SIG-M5 (cell line): ENCODE data around the gene MOCS2.

Experiments
- DNase-seq: peaks from one replicate; lab custom pipeline; 2025; lab: John Stamatoyannopoulos, UW

The MOCS2 gene

GRCh38 chr5:53092242-53092641, 17.3 kb downstream of the MOCS2 start:
- DNase-seq, result no peak

- no peak for DNase-seq
Measured at GRCh38 chr5:53091289-53091688, 18.3 kb downstream of the MOCS2 start.

- no peak for DNase-seq
Measured at GRCh38 chr5:53090229-53090628, 19.3 kb downstream of the MOCS2 start.

- DNase-seq, result no peak
Measured at GRCh38 chr5:53089481-53089991, 20.0 kb downstream of the MOCS2 start.

- DNase-seq, result no peak
Measured at GRCh38 chr5:53087621-53088121, 21.9 kb downstream of the MOCS2 start.

- DNase-seq, result no peak
Measured at GRCh38 chr5:53087171-53087570, 22.4 kb downstream of the MOCS2 start.

GRCh38 chr5:53084546-53085255, 24.9 kb downstream of the MOCS2 start:
- DNase-seq, result no peak

- DNase-seq, result no peak
Measured at GRCh38 chr5:53083927-53084326, 25.6 kb downstream of the MOCS2 start.

GRCh38 chr5:53080271-53080670, 29.3 kb downstream of the MOCS2 start:
- DNase-seq, result no peak

GRCh38 chr5:53076014-53076583, 33.5 kb downstream of the MOCS2 start:
- no peak for DNase-seq

GRCh38 chr5:53073348-53073747, 36.2 kb downstream of the MOCS2 start:
- no peak for DNase-seq

- no peak for DNase-seq
Measured at GRCh38 chr5:53071738-53072137, 37.8 kb downstream of the MOCS2 start.

- DNase-seq, result no peak
Measured at GRCh38 chr5:53071298-53071697, 38.3 kb downstream of the MOCS2 start.

- DNase-seq, result no peak
Measured at GRCh38 chr5:53069626-53070025, 39.9 kb downstream of the MOCS2 start.

- no peak for DNase-seq
Measured at GRCh38 chr5:53068291-53068836, 41.2 kb downstream of the MOCS2 start.

- no peak for DNase-seq
Measured at GRCh38 chr5:53067641-53068040, 41.9 kb downstream of the MOCS2 start.

- DNase-seq, result no peak
Measured at GRCh38 chr5:53066088-53066487, 43.5 kb downstream of the MOCS2 start.

GRCh38 chr5:53063791-53064190, 45.8 kb downstream of the MOCS2 start:
- no peak for DNase-seq

GRCh38 chr5:53063176-53063575, 46.4 kb downstream of the MOCS2 start:
- no peak for DNase-seq

- DNase-seq, result no peak
Measured at GRCh38 chr5:53059281-53059680, 50.3 kb downstream of the MOCS2 start.

- no peak for DNase-seq
Measured at GRCh38 chr5:53055365-53055764, 54.2 kb downstream of the MOCS2 start.

- no peak for DNase-seq
Measured at GRCh38 chr5:53053364-53053763, 56.2 kb downstream of the MOCS2 start.

GRCh38 chr5:53052499-53052898, 57.1 kb downstream of the MOCS2 start:
- no peak for DNase-seq
